Lower leg skin (tissue), 3 donors: ENCODE data around the gene DAP3.

ENCODE experiments used
- POLR2A ChIP-seq, 2 donors: fragments of 450-650 bp; IDR thresholded peaks; one replicate each; pipeline ENCODE4 v1.6.1; 2016 to 2017; ENCODE audit warnings: antibody characterized with exemption in 2 of 2, mild to moderate bottlenecking in 1 of 2, moderate library complexity in 1 of 2
- TF ChIP-seq, protein P1 (sequence below), 3 donors: fragments of 450-650 bp; IDR thresholded peaks; one replicate each; pipeline ENCODE4 v1.5.1; 2016; ENCODE audit warnings: antibody characterized with exemption in 3 of 3, mild to moderate bottlenecking in 3 of 3, moderate library complexity in 2 of 3

DNA sequence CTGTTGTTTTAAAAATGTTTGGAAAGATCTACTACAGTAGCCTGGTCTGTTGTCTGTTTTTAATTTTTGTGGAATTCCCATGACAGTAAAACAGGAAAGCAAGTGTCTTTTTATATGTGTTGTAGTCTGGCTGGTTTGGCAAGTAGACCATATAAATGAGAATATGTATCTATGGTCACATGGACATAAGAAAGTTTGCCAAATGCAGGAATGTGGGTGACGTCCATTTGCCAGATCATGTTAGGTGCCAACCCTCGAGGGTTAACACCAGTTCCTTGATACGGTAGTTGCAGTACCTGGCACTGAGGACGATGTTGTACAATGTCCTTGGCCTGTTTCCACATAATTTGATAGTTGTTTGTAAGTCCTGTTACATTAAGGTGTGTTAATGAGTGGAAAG is 6.2 kb downstream of the DAP3 start:
- TF ChIP-seq, protein P1, sequence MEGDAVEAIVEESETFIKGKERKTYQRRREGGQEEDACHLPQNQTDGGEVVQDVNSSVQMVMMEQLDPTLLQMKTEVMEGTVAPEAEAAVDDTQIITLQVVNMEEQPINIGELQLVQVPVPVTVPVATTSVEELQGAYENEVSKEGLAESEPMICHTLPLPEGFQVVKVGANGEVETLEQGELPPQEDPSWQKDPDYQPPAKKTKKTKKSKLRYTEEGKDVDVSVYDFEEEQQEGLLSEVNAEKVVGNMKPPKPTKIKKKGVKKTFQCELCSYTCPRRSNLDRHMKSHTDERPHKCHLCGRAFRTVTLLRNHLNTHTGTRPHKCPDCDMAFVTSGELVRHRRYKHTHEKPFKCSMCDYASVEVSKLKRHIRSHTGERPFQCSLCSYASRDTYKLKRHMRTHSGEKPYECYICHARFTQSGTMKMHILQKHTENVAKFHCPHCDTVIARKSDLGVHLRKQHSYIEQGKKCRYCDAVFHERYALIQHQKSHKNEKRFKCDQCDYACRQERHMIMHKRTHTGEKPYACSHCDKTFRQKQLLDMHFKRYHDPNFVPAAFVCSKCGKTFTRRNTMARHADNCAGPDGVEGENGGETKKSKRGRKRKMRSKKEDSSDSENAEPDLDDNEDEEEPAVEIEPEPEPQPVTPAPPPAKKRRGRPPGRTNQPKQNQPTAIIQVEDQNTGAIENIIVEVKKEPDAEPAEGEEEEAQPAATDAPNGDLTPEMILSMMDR (IDR thresholded peaks at IDR 0.05), result no peak
- TF ChIP-seq POLR2A (IDR thresholded peaks at IDR 0.05), result no peak
